SK-N-SH (cell line): ENCODE results near the gene PRKG1. TPM values are rescaled to one million over a fixed set of nuclear protein-coding genes. Genes with fewer than 3 reads are reported as not detected.

Experiments
- CTCF ChIA-PET: fragments of 300-600, 350-600 bp; formaldehyde crosslinking; extraction: SDS; loops from one replicate; lab custom pipeline; 2021; lab: Yijun Ruan, JAX
- POLR2A ChIA-PET: fragments of 350-600 bp; sonication (Branson Sonifier 250); formaldehyde crosslinking; extraction: SDS; loops from one replicate; lab custom pipeline; 2020; ENCODE audit warnings: antibody characterized with exemption, inconsistent platforms; lab: Yijun Ruan, JAX
- DNase-seq: peaks from one replicate; pipeline ENCODE4 v3.0.0; 2012
- H2AFZ ChIP-seq: fragments of 200-600 bp; sonication (generic); 2 replicates; pipeline ENCODE4 v1.8.1; 2016; ENCODE audit warnings: antibody characterized with exemption, mild to moderate bottlenecking, low read depth
- H3F3A ChIP-seq: fragments of 200-600 bp; sonication (generic); replicated peaks from 2 replicates; pipeline ENCODE3; 2016; ENCODE audit warnings: antibody characterized with exemption, mild to moderate bottlenecking; ENCODE audit not compliant: insufficient read depth
- H3K27ac ChIP-seq, 2 experiments: fragments of 200-500 bp in 1 of 2; fragments of 200-600 bp in 1 of 2; sonication (Bioruptor generic) in 1 of 2; sonication (generic), shearing (Covaris generic) in 1 of 2; 2 replicates each; pipeline versions ENCODE4 v1.5.1 to v1.6.1; 2014 to 2016; ENCODE audit warnings: low read depth in 2 of 2, inconsistent platforms in 1 of 2, low read length in 1 of 2, mild to moderate bottlenecking in 1 of 2, mixed read lengths in 1 of 2
- H3K27me3 ChIP-seq: fragments of 200-600 bp; sonication (generic), shearing (Covaris generic); 2 replicates; pipeline ENCODE4 v1.6.1; 2016; ENCODE audit warnings: mixed run types; ENCODE audit not compliant: insufficient read depth
- H3K36me3 ChIP-seq, 2 experiments: fragments of 200-500 bp in 1 of 2; fragments of 200-600 bp in 1 of 2; sonication (Bioruptor generic) in 1 of 2; sonication (generic) in 1 of 2; replicated peaks in 1 of 2; 2 replicates each; pipeline versions ENCODE3 to v1.5.1; 2014 to 2016; ENCODE audit warnings: low read length in 1 of 2, mild to moderate bottlenecking in 1 of 2; ENCODE audit not compliant: insufficient read depth in 2 of 2, control insufficient read depth in 1 of 2
- H3K4me1 ChIP-seq, 2 experiments: fragments of 200-500 bp in 1 of 2; fragments of 200-600 bp in 1 of 2; sonication (Bioruptor generic) in 1 of 2; sonication (generic), shearing (Covaris generic) in 1 of 2; 2 replicates each; pipeline versions ENCODE4 v1.5.1 to v1.6.1; 2014 to 2016; ENCODE audit warnings: low read depth in 1 of 2, low read length in 1 of 2, mixed run types in 1 of 2; ENCODE audit not compliant: insufficient read depth in 2 of 2, control insufficient read depth in 1 of 2
- H3K4me2 ChIP-seq: fragments of 200-600 bp; sonication (generic), shearing (Covaris generic); 2 replicates; pipeline ENCODE4 v1.6.1; 2017; ENCODE audit warnings: mixed run types
- H3K4me3 ChIP-seq, 2 experiments: fragments of 200-500 bp in 1 of 2; fragments of 200-600 bp in 1 of 2; sonication (Bioruptor generic) in 1 of 2; sonication (generic), shearing (Covaris generic) in 1 of 2; 2 replicates each; pipeline versions ENCODE4 v1.5.1 to v1.8.1; 2014 to 2016; ENCODE audit warnings: low read depth in 2 of 2, inconsistent platforms in 1 of 2, low read length in 1 of 2, mild to moderate bottlenecking in 1 of 2, mixed read lengths in 1 of 2, moderate library complexity in 1 of 2
- H3K79me2 ChIP-seq: fragments of 200-600 bp; sonication (generic); 2 replicates; pipeline ENCODE4 v1.8.1; 2017; ENCODE audit warnings: mild to moderate bottlenecking; ENCODE audit not compliant: insufficient read depth
- H3K9ac ChIP-seq: fragments of 200-600 bp; sonication (generic); 2 replicates; pipeline ENCODE4 v1.6.1; 2017; ENCODE audit warnings: mixed run types
- H3K9me2 ChIP-seq: fragments of 200-600 bp; sonication (generic); 2 replicates; pipeline ENCODE4 v1.6.1; 2017; ENCODE audit warnings: mixed run types
- H3K9me3 ChIP-seq: fragments of 200-600 bp; sonication (generic); 2 replicates; pipeline ENCODE4 v1.6.1; 2017; ENCODE audit warnings: mixed run types, mild to moderate bottlenecking, moderate library complexity
- H4K20me1 ChIP-seq: fragments of 200-600 bp; sonication (generic); 2 replicates; pipeline ENCODE4 v1.6.1; 2017; ENCODE audit warnings: mild to moderate bottlenecking, mixed run types; ENCODE audit not compliant: insufficient read depth
- EP300 ChIP-seq, 2 experiments: IDR thresholded peaks; 2 replicates each; pipeline versions ENCODE4 v1.4.0 to v1.6.1; 2012; ENCODE audit warnings: borderline replicate concordance in 1 of 2, low read depth in 1 of 2, low read length in 1 of 2
- FOXJ3 ChIP-seq: sonication (generic); formaldehyde crosslinking; IDR thresholded peaks from 2 replicates; pipeline ENCODE4 v1.5.1; 2020; ENCODE audit warnings: mild to moderate bottlenecking, missing genetic modification reagents
- FOXM1 ChIP-seq: IDR thresholded peaks from 2 replicates; pipeline ENCODE4 v1.4.0; 2012; ENCODE audit warnings: low read depth, mild to moderate bottlenecking
- GABPA ChIP-seq: IDR thresholded peaks from 2 replicates; pipeline ENCODE4 v1.4.0; 2012; ENCODE audit warnings: low read depth, mild to moderate bottlenecking
- GATA2 ChIP-seq: sonication (generic); formaldehyde crosslinking; IDR thresholded peaks from 2 replicates; pipeline ENCODE4 v1.5.0; 2020; ENCODE audit warnings: mild to moderate bottlenecking, missing genetic modification reagents
- JUND ChIP-seq: IDR thresholded peaks from 2 replicates; pipeline ENCODE4 v1.4.0; 2012
- MEF2A ChIP-seq: IDR thresholded peaks from 2 replicates; pipeline ENCODE4 v1.4.0; 2012; ENCODE audit warnings: low read depth, borderline replicate concordance
- NRF1 ChIP-seq: IDR thresholded peaks from 2 replicates; pipeline ENCODE4 v1.6.1; 2012; ENCODE audit warnings: low read depth, mild to moderate bottlenecking, low read length
- RAD21 ChIP-seq: IDR thresholded peaks from 2 replicates; pipeline ENCODE4 v1.6.1; 2012; ENCODE audit warnings: mild to moderate bottlenecking, low read length
- RXRA ChIP-seq: IDR thresholded peaks from 2 replicates; pipeline ENCODE4 v1.4.0; 2012; ENCODE audit warnings: low read depth, mild to moderate bottlenecking, borderline replicate concordance
- SMC3 ChIP-seq: IDR thresholded peaks from 2 replicates; pipeline ENCODE4 v1.6.1; 2012; ENCODE audit warnings: low read depth, low read length, improper control_type of control experiment
- TEAD4 ChIP-seq: IDR thresholded peaks from 2 replicates; pipeline ENCODE4 v1.4.0; 2012; ENCODE audit warnings: mild to moderate bottlenecking, borderline replicate concordance; ENCODE audit not compliant: insufficient read depth
- WGBS: methylation state at CpG from one replicate; pipeline ENCODE4 v1.1.6; 2017; ENCODE audit warnings: low lambda C conversion rate; 5-methylcytosine and 5-hydroxymethylcytosine counted together
- polyA plus RNA-seq, 3 experiments: library from polyadenylated mRNA; depleted of rRNA; stranded (reverse); fragments of >200 nt; gene quantifications; 2 replicates each; pipeline ENCODE4 v1.2.3, GENCODE V29; 2012
- TF ChIP-seq, protein P1 (sequence below): IDR thresholded peaks from 2 replicates; pipeline ENCODE4 v1.4.0; 2012; ENCODE audit warnings: low read depth, borderline replicate concordance
- TF ChIP-seq, protein P2 (sequence below): fragments of 200-600 bp; sonication (generic); IDR thresholded peaks from 2 replicates; pipeline ENCODE4 v1.6.1; 2017; ENCODE audit warnings: antibody characterized with exemption, mild to moderate bottlenecking, moderate library complexity
- TF ChIP-seq, protein P3 (sequence below): IDR thresholded peaks from 2 replicates; pipeline ENCODE4 v1.6.1; 2012; ENCODE audit warnings: mild to moderate bottlenecking, low read depth, low read length, moderate library complexity
- TF ChIP-seq, protein P4 (sequence below): IDR thresholded peaks from 2 replicates; pipeline ENCODE4 v1.4.0; 2012; ENCODE audit warnings: low read depth, borderline replicate concordance
- TF ChIP-seq, protein P5 (sequence below): IDR thresholded peaks from 2 replicates; pipeline ENCODE4; 2012

Gene PRKG1
- polyA plus RNA-seq, 1 of the 3 experiments (the other 2 are of a cell fraction): 4.1 TPM

DNA sequence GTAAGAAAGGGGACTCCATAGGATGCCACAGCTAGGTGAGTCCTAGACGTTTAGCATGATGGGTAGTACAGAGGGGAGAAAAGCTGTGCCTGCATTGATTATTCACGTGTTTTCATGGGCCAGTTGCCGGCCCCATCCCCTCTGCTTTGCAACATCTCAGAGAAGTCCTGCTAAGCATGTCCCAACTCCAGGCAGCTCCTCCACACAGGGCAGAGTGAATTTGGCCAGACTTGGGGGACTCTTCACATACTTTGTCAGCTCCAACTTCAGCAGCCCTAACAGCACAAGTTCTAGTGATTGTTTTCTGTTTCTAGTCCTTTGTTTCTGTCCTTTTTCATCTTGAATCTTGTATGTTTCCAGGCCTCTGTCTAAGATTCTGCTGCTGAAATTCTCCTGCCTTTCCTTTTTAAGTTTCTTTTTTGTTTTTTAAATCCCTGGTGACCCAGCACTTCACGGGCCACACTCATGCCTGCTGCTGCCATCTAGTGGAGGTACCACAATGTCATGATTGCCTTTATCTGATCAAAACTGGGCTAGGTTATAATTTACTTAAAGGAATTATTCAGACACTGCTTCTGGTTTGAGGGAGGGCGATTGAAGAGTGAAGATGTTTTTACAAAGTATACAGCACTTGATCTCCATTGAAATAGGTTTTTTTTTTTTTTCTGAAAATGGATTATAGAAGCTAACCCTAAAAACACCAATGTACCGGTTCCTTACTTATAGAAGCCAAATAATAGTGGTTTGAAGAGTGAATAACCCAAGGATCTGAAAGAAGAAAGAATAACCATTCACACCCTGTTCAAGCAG lies 348.2 kb downstream of the PRKG1 start:
- no peak overlapping the region for H3K4me2 ChIP-seq
- DNase-seq: peak; percentile 21
- no peak overlapping the region for H3K9ac ChIP-seq
- POLR2A ChIA-PET: no interaction called here
- H4K20me1 ChIP-seq: no peaks in the 10 kb centered on the region
- peak overlapping the region in 1 of 2 experiments; percentile 2; a peak in 1 of 4 replicates for H3K4me3 ChIP-seq
- H3K27ac ChIP-seq: peak overlapping the region in 1 of 2 experiments; percentile 55; a peak in 1 of 4 replicates
- H2AFZ ChIP-seq: peak overlapping the region; percentile 57
- WGBS: 59% methylated on average over 6 of the region's 6 CpGs
- H3K36me3 ChIP-seq: no peaks in the 10 kb centered on the region
- TF ChIP-seq FOXM1 (no peak), FOXJ3 (CRISPR knock-in tag) (no peak), NRF1 (no peak), MEF2A (no peak), RXRA (no peak), EP300 (IDR thresholded peaks at IDR 0.05; ENCODE audit: borderline replicate concordance in 1 of 2, low read depth in 1 of 2, low read length in 1 of 2) (no peak), TEAD4 (no peak), GATA2 (CRISPR knock-in tag) (peak; percentile 64; the same call in 1 of the 2 replicates), JUND (no peak), GABPA (no peak), SMC3 (peak; percentile 78), RAD21 (peak; percentile 74)
- TF ChIP-seq, protein P1, sequence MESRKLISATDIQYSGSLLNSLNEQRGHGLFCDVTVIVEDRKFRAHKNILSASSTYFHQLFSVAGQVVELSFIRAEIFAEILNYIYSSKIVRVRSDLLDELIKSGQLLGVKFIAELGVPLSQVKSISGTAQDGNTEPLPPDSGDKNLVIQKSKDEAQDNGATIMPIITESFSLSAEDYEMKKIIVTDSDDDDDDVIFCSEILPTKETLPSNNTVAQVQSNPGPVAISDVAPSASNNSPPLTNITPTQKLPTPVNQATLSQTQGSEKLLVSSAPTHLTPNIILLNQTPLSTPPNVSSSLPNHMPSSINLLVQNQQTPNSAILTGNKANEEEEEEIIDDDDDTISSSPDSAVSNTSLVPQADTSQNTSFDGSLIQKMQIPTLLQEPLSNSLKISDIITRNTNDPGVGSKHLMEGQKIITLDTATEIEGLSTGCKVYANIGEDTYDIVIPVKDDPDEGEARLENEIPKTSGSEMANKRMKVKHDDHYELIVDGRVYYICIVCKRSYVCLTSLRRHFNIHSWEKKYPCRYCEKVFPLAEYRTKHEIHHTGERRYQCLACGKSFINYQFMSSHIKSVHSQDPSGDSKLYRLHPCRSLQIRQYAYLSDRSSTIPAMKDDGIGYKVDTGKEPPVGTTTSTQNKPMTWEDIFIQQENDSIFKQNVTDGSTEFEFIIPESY: no peak
- TF ChIP-seq, protein P2, sequence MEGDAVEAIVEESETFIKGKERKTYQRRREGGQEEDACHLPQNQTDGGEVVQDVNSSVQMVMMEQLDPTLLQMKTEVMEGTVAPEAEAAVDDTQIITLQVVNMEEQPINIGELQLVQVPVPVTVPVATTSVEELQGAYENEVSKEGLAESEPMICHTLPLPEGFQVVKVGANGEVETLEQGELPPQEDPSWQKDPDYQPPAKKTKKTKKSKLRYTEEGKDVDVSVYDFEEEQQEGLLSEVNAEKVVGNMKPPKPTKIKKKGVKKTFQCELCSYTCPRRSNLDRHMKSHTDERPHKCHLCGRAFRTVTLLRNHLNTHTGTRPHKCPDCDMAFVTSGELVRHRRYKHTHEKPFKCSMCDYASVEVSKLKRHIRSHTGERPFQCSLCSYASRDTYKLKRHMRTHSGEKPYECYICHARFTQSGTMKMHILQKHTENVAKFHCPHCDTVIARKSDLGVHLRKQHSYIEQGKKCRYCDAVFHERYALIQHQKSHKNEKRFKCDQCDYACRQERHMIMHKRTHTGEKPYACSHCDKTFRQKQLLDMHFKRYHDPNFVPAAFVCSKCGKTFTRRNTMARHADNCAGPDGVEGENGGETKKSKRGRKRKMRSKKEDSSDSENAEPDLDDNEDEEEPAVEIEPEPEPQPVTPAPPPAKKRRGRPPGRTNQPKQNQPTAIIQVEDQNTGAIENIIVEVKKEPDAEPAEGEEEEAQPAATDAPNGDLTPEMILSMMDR: peak; percentile 95
- TF ChIP-seq, protein P3, sequence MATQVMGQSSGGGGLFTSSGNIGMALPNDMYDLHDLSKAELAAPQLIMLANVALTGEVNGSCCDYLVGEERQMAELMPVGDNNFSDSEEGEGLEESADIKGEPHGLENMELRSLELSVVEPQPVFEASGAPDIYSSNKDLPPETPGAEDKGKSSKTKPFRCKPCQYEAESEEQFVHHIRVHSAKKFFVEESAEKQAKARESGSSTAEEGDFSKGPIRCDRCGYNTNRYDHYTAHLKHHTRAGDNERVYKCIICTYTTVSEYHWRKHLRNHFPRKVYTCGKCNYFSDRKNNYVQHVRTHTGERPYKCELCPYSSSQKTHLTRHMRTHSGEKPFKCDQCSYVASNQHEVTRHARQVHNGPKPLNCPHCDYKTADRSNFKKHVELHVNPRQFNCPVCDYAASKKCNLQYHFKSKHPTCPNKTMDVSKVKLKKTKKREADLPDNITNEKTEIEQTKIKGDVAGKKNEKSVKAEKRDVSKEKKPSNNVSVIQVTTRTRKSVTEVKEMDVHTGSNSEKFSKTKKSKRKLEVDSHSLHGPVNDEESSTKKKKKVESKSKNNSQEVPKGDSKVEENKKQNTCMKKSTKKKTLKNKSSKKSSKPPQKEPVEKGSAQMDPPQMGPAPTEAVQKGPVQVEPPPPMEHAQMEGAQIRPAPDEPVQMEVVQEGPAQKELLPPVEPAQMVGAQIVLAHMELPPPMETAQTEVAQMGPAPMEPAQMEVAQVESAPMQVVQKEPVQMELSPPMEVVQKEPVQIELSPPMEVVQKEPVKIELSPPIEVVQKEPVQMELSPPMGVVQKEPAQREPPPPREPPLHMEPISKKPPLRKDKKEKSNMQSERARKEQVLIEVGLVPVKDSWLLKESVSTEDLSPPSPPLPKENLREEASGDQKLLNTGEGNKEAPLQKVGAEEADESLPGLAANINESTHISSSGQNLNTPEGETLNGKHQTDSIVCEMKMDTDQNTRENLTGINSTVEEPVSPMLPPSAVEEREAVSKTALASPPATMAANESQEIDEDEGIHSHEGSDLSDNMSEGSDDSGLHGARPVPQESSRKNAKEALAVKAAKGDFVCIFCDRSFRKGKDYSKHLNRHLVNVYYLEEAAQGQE: no peak
- TF ChIP-seq, protein P4, sequence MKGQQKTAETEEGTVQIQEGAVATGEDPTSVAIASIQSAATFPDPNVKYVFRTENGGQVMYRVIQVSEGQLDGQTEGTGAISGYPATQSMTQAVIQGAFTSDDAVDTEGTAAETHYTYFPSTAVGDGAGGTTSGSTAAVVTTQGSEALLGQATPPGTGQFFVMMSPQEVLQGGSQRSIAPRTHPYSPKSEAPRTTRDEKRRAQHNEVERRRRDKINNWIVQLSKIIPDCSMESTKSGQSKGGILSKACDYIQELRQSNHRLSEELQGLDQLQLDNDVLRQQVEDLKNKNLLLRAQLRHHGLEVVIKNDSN: no peak
- TF ChIP-seq, protein P5, sequence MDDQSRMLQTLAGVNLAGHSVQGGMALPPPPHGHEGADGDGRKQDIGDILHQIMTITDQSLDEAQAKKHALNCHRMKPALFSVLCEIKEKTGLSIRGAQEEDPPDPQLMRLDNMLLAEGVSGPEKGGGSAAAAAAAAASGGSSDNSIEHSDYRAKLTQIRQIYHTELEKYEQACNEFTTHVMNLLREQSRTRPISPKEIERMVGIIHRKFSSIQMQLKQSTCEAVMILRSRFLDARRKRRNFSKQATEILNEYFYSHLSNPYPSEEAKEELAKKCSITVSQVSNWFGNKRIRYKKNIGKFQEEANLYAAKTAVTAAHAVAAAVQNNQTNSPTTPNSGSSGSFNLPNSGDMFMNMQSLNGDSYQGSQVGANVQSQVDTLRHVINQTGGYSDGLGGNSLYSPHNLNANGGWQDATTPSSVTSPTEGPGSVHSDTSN: 0 out of 2 replicates have a peak, but pooled peaks have one; percentile 4
- peaks cover 0 to 3% of the 10 kb centered on the region in 2 experiments; a peak in 2 of 4 replicates for H3K4me1 ChIP-seq
- no peaks in the 10 kb centered on the region for H3K9me2 ChIP-seq
- H3K79me2 ChIP-seq: no peaks in the 10 kb centered on the region
- CTCF ChIA-PET: interaction anchor here (0.6 to 2.5 kb wide), 19 partner anchors 10 to 793 kb away, joined by 3 to 17 read pairs (median 3); no protein-coding TSS in a partner anchor
- no peaks in the 10 kb centered on the region for H3K27me3 ChIP-seq
- no peaks in the 10 kb centered on the region for H3F3A ChIP-seq
- H3K9me3 ChIP-seq: no peaks in the 10 kb centered on the region
